Measurements from ENCODE around the gene IGLL5. TPM values are rescaled to one million over a fixed set of nuclear protein-coding genes. Genes with fewer than 3 reads are reported as not detected.

Gene IGLL5
- total RNA-seq, 1 experiment from 2014 or later: not detected

DNA sequence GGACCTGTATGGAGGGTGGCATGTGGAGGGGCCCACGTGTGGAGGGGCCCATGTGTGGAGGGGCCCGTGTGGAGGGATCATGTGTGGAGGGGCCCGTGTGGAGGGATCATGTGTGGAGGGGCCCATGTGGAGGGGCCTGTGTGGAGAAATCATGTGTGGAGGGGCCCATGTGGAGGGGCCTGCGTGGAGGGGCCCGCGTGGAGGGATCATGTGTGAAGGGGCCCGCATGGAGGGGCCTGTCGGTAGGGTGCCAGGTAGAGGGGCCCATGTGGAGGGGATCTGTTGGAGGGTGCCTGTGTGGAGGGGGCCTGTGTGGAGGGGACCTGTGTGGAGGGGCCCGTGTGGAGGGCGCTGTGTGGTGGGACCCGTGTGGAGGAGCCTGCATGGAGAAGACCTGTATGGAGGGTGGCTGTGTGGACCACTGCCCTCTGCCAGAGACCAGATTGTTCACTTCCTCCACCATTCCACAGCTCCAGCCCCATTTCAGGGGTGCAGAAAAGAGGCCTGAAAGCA, 47.0 kb downstream of the IGLL5 start:
- H3K9me3 ChIP-seq (ENCODE audit: low read length): no peaks in the 10 kb centered on the region
- no peak for TF ChIP-seq CTCF (conservative IDR thresholded peaks at IDR 0.05; ENCODE audit: low read depth, low read length)
- no peak for TF ChIP-seq EZH2 (IDR thresholded peaks at IDR 0.05; ENCODE audit: low read length, unreplicated experiment)
- TF ChIP-seq EZH2phosphoT487 (IDR thresholded peaks at IDR 0.05; ENCODE audit: borderline replicate concordance, low read length): no peak
- no TSS peak for BruUV-seq (replicated peaks)
- H4K20me1 ChIP-seq (ENCODE audit: low read length): no peaks in the 10 kb centered on the region
- H3K9ac ChIP-seq (ENCODE audit: low read length): no peak overlapping the region
- intact Hi-C loops (cut with micrococcal nuclease): no loop called here
- no peak overlapping the region for H3K4me2 ChIP-seq (ENCODE audit: low read length)
- ChIA-PET POLR2A (ENCODE audit: unreplicated experiment) (no interaction called here), CTCF (no interaction called here)
- DNase-seq: no peak
- H3K36me3 ChIP-seq (ENCODE audit: low read depth, low read length): no peaks in the 10 kb centered on the region
- no peaks in the 10 kb centered on the region for H3K4me1 ChIP-seq (ENCODE audit: insufficient read depth, low read length)
- H3K27me3 ChIP-seq (ENCODE audit: low read length): no peaks in the 10 kb centered on the region
- H2AFZ ChIP-seq (ENCODE audit: low read length): no peak overlapping the region
- H3K4me3 ChIP-seq (ENCODE audit: low read length): no peak overlapping the region
- no peak for ATAC-seq
- no peaks in the 10 kb centered on the region for H3K9me2 ChIP-seq (replicated peaks; ENCODE audit: low read length)
- no peak overlapping the region for H3K27ac ChIP-seq (ENCODE audit: low read length)
- H3K79me2 ChIP-seq (ENCODE audit: low read length): no peaks in the 10 kb centered on the region
- no peaks in the 10 kb centered on the region for H3F3A ChIP-seq (ENCODE audit: low read length, unreplicated experiment)

GRCh38 chr22:22935056-22935545, 47.5 kb downstream of the IGLL5 start:
- intact Hi-C loops (cut with micrococcal nuclease): no loop called here
- DNase-seq (no peak), ATAC-seq (no peak)
- CTCF ChIA-PET: no interaction called here
- Histone ChIP-seq H3K9me2 (replicated peaks; ENCODE audit: low read length) (no peaks in the 10 kb centered on the region), H3K27me3 (ENCODE audit: low read length) (no peaks in the 10 kb centered on the region), H3K9me3 (ENCODE audit: low read length) (no peaks in the 10 kb centered on the region), H3K79me2 (ENCODE audit: low read length) (no peaks in the 10 kb centered on the region), H3K27ac (ENCODE audit: low read length) (no peak overlapping the region), H2AFZ (ENCODE audit: low read length) (no peak overlapping the region), H3K4me2 (ENCODE audit: low read length) (no peak overlapping the region), H3F3A (ENCODE audit: low read length, unreplicated experiment) (no peaks in the 10 kb centered on the region), H3K4me3 (ENCODE audit: low read length) (no peak overlapping the region), H3K9ac (ENCODE audit: low read length) (no peak overlapping the region), H3K4me1 (ENCODE audit: insufficient read depth, low read length) (no peaks in the 10 kb centered on the region), H3K36me3 (ENCODE audit: low read depth, low read length) (no peaks in the 10 kb centered on the region), H4K20me1 (ENCODE audit: low read length) (no peaks in the 10 kb centered on the region)
- POLR2A ChIA-PET (ENCODE audit: unreplicated experiment): no interaction called here
- BruUV-seq (replicated peaks): no TSS peak
- no peak for TF ChIP-seq CTCF (conservative IDR thresholded peaks at IDR 0.05; ENCODE audit: low read depth, low read length)
- TF ChIP-seq EZH2 (IDR thresholded peaks at IDR 0.05; ENCODE audit: low read length, unreplicated experiment): no peak
- TF ChIP-seq EZH2phosphoT487 (IDR thresholded peaks at IDR 0.05; ENCODE audit: borderline replicate concordance, low read length): no peak

DNA sequence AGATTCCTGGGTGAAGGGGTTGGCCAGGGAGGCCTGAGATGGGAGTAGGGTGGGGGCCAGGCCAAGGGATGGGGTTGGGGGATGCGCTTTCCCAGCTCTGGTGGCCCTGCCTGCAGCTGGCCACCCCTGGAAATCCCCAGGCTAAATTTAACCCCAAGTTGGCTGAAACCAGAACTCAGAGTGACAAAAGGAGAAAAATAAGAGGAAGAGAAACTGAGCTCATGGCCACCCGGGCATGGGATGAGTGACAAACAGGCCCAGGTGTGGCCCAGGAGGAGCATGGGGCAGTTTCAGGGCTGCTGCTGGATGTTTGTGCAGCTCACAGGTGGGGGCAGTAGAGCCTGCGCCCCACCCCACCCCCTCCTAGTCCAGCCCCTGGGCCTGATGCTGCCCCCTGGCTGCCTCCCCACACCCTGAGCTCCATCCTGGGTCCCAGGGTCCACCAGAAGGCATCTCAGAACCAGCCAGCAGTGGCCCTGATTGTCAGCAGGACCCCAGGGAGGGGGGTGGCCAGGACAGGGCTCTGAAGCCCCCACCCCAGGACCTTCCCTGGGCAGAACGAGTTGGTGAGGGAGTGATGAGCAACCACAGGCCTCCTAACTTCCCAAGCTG, 48.0 kb downstream of the IGLL5 start:
- Histone ChIP-seq H3K79me2 (ENCODE audit: low read length) (no peaks in the 10 kb centered on the region), H3K9me2 (replicated peaks; ENCODE audit: low read length) (no peaks in the 10 kb centered on the region), H4K20me1 (ENCODE audit: low read length) (no peaks in the 10 kb centered on the region), H3K9ac (ENCODE audit: low read length) (no peak overlapping the region), H2AFZ (ENCODE audit: low read length) (no peak overlapping the region), H3K9me3 (ENCODE audit: low read length) (no peaks in the 10 kb centered on the region), H3K27me3 (ENCODE audit: low read length) (no peaks in the 10 kb centered on the region), H3K4me1 (ENCODE audit: insufficient read depth, low read length) (no peaks in the 10 kb centered on the region), H3F3A (ENCODE audit: low read length, unreplicated experiment) (no peaks in the 10 kb centered on the region), H3K4me2 (ENCODE audit: low read length) (no peak overlapping the region), H3K36me3 (ENCODE audit: low read depth, low read length) (no peaks in the 10 kb centered on the region), H3K4me3 (ENCODE audit: low read length) (no peak overlapping the region), H3K27ac (ENCODE audit: low read length) (no peak overlapping the region)
- no peak for ATAC-seq
- ChIA-PET POLR2A (ENCODE audit: unreplicated experiment) (no interaction called here), CTCF (no interaction called here)
- TF ChIP-seq EZH2 (IDR thresholded peaks at IDR 0.05; ENCODE audit: low read length, unreplicated experiment) (no peak), CTCF (conservative IDR thresholded peaks at IDR 0.05; ENCODE audit: low read depth, low read length) (no peak), EZH2phosphoT487 (IDR thresholded peaks at IDR 0.05; ENCODE audit: borderline replicate concordance, low read length) (no peak)
- BruUV-seq (replicated peaks): no TSS peak
- intact Hi-C loops (cut with micrococcal nuclease): no loop called here
- no peak for DNase-seq

Data from PC-3 (cell line).